IPS DF 4.7 (cell line): ENCODE measurements around the gene OSBPL5.

Source experiments
- DNase-seq: peaks from one replicate; pipeline ENCODE4 v3.0.0-alpha.2; 2013; ENCODE audit warnings: low spot score; ENCODE audit errors: extremely low read depth

The OSBPL5 gene

GRCh38 chr11:3135481-3136440 lies 29.3 kb downstream of the OSBPL5 start:
- no peak for DNase-seq

- no peak for DNase-seq
These were observed 30.2 kb downstream of the OSBPL5 start for GRCh38 chr11:3134651-3135480.

- DNase-seq: no peak
These were observed 30.9 kb downstream of the OSBPL5 start for GRCh38 chr11:3134218-3134621.

GRCh38 chr11:3133261-3134217 lies 31.6 kb downstream of the OSBPL5 start:
- no peak for DNase-seq

GRCh38 chr11:3132831-3133260 lies 32.3 kb downstream of the OSBPL5 start:
- DNase-seq: no peak

GRCh38 chr11:3132271-3132781 lies 32.8 kb downstream of the OSBPL5 start:
- no peak for DNase-seq

- no peak for DNase-seq
These were observed 33.7 kb downstream of the OSBPL5 start for GRCh38 chr11:3131330-3131941.

- DNase-seq: no peak
These were observed 34.6 kb downstream of the OSBPL5 start for GRCh38 chr11:3130269-3131071.

- no peak for DNase-seq
These were observed 35.4 kb downstream of the OSBPL5 start for GRCh38 chr11:3129591-3130268.

GRCh38 chr11:3129181-3129590 lies 35.9 kb downstream of the OSBPL5 start:
- DNase-seq: no peak

GRCh38 chr11:3128356-3129180 lies 36.5 kb downstream of the OSBPL5 start:
- no peak for DNase-seq

GRCh38 chr11:3127706-3128355 lies 37.3 kb downstream of the OSBPL5 start:
- DNase-seq: no peak

GRCh38 chr11:3126901-3127691 lies 38.0 kb downstream of the OSBPL5 start:
- no peak for DNase-seq

- DNase-seq: no peak
These were observed 38.8 kb downstream of the OSBPL5 start for GRCh38 chr11:3126207-3126865.

GRCh38 chr11:3124821-3125220 lies 40.3 kb downstream of the OSBPL5 start:
- DNase-seq: no peak
